ENCODE data around the gene SLC38A6.

GRCh38 chr14:61003571-61003970 lies 22.5 kb downstream of the SLC38A6 start:
- TF ChIP-seq CSRNP3 (CRISPR knock-in tag; IDR thresholded peaks at IDR 0.05) (no peak), GLIS3 (CRISPR knock-in tag; IDR thresholded peaks at IDR 0.05) (no peak), ARNTL (CRISPR knock-in tag; IDR thresholded peaks at IDR 0.05; ENCODE audit: borderline replicate concordance, low read depth) (no peak), ZNF70 (CRISPR knock-in tag; IDR thresholded peaks at IDR 0.05) (no peak), OSR1 (CRISPR knock-in tag; IDR thresholded peaks at IDR 0.05) (no peak), CREB5 (CRISPR knock-in tag; IDR thresholded peaks at IDR 0.05; ENCODE audit: low read depth) (no peak), POU6F1 (CRISPR knock-in tag; IDR thresholded peaks at IDR 0.05; ENCODE audit: borderline replicate concordance, low read depth) (no peak), BACH2 (CRISPR knock-in tag; IDR thresholded peaks at IDR 0.05; ENCODE audit: borderline replicate concordance) (no peak), ZNF8 (CRISPR knock-in tag; IDR thresholded peaks at IDR 0.05) (no peak), ZFP30 (CRISPR knock-in tag; IDR thresholded peaks at IDR 0.05) (no peak), TSHZ2 (CRISPR knock-in tag; IDR thresholded peaks at IDR 0.05) (no peak)

All from SK-N-SH treated with all-trans-retinoic acid at 6 μM for 48 hours (cell line).